GM21619 (cell line): ENCODE results near the gene SMC6.
A peak's percentile ranks its signal among the peaks of the same experiment; 100 is the strongest.

Experiments
- ATAC-seq: cut with Tn5 transposase; IDR thresholded peaks from one replicate; pipeline ENCODE4 v1.9.1; 2021; ENCODE audit not compliant: unreplicated experiment

SMC6 gene

DNA sequence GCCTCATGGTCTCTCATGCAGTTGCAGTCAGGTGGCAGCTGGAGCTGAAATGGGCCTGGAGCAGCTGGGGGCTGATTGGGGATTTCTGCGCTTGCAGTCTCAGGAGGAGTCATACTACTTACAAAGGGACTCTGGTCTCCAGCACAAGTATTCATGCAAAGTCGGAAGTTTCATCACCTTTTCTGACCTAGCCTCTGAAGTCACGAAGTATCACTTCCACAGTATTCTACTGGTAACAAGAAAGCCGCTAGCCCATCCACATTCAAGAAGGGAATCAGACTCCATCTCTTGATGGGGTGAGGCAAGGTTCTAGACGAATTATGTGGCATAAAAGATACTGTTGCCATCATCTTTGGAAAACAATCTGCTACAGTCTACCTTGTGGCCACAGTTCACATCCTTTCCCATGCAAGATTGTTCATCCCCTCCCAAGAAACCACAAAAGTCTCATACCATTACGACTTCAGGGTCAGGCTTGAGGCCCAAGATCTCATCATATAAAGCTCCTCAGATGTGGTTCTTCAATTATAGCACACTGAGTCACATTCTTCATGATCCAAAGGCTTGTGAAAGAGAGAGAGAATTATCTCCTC lies 95.3 kb downstream of the SMC6 start:
- peak; percentile 59 for ATAC-seq

DNA sequence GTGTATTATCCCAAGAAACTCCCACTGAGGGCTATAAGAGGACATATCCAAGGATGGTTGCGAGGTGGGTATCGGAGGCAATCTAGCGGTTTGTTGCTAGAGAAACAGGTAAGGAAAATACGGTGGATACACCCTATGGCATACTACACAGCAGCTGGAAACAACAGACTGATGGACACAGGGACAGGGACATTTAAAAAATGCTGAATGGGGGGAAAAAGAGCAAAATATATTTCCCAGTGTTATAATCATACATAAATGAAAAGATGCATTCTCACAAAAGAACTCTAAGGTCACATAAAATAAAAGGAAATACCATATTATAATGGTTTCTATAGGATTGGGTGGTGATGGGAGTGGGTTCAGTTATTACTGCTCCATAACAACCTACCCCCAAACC lies 95.9 kb downstream of the SMC6 start:
- no peak for ATAC-seq

DNA sequence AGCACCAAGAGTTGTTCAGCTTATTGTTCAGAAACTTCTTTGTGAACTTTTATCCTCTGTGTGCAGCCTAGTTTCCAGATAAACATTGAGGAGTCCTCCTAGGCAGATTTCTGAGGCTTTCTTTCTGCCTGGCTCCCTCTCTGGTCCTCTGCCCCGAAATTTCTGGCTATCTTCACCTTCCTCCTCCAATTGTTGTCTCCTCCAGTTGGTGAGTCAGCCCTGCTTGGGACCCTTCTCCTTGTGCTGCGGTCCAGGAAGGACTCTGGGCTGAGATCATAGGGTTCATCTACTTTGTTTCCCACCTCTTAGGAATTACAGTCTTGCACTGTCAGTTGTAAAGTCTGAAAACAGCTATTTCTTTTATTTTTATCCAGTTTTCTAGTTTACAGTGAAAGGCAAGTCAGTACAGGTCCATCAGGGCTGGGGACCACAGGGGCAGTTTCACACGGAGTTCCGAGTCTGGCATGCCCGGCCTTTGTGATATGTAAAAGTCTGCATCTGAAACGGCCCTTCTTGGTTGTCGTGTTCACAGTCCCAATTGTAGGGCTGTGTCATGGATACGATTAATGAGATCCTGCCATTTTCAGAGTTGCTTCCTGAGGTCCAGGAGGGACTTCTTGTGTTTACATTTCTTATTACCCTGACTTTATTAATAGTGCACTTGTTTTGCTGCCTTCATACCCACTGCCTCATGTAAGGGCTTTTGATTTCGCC lies 100.8 kb downstream of the SMC6 start:
- ATAC-seq, result no peak

DNA sequence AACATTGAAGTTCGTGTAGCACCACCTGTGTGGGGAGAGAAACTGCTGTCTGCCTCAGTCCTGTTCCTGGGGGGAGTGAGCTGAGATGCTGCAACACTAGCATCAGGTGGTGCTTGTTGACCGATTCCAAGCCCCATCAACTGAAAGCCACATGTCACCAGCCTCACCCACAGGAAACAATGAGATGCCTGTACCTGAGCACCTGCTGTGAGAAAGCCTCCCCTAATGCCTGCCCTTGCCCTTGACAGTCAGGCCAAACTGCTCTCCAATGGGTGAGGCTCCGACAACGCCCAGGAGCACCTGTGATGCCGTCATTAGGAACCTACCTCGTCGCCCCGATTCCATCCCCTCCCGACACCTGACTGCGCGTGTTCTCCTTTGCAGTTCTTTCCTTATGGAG lies 104.6 kb downstream of the SMC6 start:
- no peak for ATAC-seq

DNA sequence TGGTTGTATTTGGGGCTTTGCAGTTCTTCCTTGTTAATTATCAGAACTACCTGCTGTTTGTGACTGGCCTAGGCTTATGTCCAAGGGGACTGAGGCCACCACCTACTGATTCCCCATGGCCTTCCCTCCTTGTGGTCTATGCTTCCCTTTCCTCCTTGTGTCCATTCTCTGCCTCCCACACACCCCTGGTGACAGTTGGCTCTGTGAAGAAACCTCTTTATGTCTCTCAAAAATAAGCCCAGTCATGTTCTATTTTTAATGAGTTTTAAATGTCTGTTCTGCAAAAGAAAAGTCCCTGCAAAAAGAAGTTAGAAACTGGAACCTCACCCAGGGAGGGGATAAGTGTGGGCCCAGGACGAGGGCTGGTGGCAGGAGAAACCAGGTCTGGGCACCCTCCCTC lies 105.0 kb downstream of the SMC6 start:
- no peak for ATAC-seq

DNA sequence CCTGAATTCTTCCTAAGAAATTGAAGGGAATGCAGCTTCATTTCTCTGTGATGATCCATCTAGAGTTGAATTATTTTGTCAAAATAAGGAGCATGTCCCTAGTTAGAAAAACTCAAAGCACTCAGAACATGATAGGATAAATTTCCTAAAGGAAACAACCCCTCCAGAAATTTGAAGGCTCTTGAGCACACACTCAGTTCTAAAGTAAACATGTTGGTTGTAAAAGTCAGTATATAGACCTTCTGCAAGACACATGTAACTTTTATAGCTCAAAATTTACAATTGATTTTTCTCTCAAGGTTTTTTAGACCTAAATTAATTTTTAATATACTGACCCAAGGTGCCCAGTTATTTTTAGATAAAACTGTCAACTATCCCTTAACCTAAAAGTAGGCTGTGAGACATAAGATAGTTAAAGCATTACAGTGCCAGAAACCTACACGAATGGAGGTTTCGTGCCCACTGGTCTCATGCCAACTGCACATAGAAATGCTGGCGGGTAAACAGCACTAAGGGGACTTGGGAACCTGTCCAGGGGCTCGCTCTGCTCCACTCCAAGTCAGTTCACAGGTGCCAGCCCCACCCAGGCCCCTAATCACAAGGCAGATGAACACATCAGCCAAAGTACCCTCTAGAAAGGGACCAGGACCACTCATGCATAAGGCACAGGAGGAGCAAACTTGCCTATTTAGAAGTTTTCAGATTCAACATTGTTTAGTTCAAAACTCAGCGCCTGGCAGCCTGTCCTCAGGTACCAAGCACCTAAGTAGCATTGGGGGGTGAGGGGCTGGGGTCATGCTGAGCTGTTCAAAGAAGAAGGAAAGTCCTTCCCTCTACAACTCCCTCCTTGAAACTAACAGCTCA lies 106.5 kb downstream of the SMC6 start:
- no peak for ATAC-seq

DNA sequence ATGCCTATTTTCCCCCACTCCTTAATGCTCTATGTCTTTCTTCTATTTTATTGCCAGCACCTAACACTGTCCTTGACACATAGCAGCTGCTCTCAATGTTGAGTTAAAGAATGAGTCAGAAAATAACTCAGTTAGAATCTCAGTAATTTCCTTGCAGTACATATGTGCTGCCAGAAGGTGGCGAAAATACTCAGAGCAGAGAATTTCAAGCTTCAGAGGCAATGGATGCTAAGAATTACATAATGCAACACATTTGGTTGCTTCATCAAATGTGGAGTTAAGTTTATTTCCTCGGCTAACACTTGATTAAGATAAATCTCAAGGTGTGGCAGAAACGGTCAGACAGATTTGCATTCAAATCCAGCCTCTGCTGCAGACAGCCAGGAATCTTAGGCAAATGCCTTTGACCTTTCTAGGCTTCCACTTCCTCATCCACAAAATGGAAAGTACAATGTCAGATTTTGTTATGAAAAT lies 107.5 kb downstream of the SMC6 start:
- peak; percentile 87 for ATAC-seq

DNA sequence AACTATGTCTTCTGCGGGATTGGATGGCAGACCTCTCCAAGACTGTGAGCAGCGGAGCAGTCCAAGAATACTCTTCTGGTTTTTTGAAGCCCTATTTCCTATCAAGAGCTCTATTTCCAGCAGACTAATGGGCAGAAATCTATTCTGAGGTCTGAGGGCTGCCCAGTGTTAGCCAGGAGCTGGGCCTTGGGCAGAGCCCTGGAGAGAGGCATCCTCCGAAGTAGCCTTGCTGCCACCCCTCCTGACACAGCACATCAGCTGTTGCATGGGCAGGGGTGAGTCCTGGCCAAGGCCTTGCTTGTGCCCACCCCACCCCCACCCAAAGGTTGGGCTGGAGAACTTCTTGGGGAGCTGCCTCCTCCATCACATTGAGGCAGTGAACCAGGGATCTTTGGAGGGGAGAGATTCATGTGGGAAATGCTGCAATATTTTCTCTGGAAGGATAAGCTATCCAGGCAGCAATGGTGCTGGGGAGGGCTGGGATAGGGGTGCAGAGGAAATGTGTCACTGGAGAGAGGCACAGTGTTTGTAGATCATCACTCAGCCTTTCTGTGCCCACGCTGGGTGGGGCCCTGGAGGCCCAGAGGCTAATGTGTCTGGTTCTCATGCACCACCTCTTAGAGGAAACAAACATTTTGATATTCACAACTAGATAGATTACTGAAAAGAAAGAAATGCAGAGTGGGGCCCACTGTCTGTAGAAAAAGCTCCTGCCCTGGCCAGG lies 108.5 kb downstream of the SMC6 start:
- no peak for ATAC-seq

DNA sequence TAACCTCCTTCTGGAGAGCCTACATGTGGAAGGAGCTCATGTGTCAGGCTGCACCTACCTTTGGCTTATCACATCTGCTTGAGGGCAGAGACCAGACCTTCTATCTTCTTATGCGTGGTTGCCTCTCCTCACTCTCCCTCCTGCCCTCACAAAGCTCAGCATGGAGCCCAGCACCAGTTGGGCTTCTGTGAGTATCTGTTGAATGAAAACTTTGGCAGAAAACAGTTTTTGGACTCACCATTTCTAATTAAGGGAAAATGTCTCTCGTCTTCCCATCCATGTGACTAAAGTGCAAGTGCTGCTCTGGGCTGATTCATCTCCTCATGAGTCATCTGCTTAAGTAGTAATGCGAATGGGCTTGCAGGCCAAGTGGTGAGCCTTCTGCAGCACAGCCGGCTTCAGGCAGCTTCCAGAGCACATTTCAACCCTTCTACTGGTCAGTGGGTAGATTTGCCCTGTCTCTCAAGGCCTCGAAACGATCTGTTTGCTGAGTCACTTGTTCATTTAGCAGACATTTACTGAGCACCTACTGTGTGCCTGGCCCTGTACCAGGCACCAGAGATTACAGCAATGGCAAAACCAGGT lies 110.5 kb downstream of the SMC6 start:
- no peak for ATAC-seq

DNA sequence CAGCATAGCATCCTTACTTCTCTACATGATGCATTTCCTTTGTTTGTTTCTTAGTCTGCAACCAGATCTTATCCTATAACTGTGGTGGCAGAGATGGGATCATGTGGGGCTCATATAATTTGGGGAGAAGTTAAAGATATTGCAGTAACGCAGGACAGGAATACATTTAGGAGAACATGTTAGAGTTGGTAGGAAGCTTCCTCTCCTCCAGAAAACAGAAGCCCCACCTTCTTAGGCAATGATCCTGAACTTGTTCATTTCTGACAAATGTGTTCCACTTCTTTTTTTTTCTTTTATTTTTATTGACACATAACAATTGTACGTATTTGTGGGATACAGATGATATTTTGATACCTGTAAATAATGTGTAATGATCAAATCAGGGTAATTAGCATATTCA lies 113.2 kb downstream of the SMC6 start:
- ATAC-seq, result no peak

DNA sequence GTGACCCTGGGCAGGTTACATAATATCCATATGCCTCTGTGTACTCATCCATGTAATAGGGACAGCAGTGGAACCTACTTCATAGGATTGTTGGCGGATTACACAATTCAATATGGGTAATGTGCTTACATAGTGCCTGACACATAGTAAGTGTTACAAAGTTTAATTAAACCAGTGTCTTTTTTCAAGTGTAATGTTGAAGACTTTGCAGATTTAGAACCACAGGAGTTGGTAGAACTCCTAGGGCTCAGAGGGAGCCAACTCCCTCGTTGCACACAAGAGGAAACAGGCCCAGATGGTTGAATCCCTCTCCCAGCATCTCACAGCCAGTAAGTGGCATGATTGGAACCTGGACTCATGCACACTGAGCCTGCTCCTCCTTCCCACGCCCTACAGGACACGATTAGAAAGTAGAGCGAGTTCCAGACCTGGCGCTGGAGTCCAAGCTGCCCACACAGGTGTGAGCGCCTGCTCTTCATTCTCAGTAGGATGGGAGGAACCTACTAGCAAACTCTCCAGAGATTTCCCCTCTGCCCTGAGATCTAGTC lies 115.3 kb downstream of the SMC6 start:
- no peak for ATAC-seq

DNA sequence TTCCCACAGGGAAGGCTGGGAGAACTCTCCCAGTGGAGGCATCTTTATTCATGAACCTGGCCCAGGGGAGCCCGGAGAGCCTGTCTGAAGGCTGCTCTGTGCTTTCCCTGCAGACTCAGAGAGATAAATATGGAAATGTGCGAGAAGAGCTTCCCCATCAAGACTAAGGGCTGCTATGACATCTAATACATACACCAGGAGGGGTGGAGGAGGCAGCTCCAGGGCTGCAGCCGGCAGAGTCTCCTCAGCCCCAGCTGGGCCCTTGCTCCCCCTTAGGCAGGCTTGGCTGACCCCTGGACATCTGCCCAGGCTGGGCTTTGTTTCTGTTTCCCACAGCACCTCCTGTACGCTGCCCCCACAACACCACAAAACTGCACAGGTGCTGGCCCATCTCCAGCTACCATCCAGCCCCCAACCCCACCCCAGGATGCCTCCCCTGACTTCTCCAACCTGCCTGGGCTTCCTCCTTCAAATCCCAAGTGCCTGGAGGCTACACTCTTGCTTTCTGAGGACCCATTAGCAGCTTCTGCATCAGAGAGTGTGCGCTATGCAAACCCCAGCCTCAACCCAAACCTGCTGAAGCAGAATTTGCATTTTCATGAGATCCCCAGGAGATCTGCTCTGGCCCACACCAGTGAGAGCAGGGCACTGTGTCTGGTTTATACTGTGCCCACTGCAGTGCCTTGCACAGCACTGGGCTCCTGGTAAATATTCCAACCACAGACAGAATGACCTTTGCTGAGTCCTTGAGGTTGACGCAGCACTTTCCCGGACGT lies 116.3 kb downstream of the SMC6 start:
- no peak for ATAC-seq

DNA sequence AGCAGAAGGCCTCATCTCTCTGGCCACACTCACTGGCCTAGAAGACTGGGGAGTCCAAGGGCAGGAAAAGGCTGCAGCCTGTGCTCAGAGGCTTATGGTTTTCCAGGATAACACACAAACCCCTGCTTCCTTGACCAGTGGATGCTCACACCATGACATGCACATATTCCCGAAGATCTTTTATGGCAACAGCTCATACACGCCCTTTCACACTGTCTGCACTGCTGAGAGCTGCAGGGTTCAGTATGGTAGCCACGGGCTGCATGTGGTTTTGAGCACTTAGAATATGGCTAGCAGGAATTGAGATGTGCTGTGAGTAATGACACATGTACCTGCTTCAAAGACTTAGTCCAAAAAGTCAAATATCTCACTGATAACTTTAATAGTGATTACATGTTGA lies 117.4 kb downstream of the SMC6 start:
- ATAC-seq, result no peak

DNA sequence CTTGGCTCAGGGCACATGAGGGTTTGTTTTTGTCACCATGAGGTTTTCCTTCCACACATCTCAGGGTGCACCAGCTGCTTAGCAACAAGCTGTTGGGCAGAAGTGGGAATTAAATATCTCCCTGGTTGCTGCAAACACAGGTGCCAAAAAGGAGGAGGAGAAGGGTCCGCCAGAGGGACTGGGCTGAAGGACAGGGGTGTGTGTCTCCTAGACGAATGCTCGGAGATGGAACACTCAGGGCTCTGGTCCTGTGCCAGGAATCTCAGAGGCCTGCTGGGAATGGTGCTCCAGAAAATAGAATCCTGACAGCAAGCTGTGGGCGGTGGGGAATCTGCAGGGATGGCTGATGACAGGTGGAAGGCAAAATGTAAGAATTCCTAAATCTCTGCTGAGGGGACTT lies 118.6 kb downstream of the SMC6 start:
- ATAC-seq, result no peak

DNA sequence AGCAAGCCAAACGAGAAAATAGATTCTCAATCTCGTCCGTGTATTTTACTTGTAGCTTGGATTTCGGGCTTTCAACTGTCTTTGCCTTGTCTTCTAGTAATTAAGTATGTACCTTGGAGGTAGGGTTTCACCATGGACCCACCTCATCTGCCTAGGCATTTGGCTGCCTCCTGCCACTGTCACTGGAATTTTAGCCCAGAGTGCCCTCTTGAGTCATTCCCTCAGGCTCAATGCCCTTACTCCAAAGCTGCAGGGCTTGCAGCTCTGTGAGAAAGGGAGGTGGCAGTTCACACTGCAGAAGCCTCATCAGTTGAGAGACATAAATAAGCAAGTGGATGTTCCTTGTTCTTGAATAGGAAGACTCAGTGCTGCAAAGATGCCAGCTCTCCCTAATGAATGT lies 123.5 kb downstream of the SMC6 start:
- ATAC-seq, result no peak

DNA sequence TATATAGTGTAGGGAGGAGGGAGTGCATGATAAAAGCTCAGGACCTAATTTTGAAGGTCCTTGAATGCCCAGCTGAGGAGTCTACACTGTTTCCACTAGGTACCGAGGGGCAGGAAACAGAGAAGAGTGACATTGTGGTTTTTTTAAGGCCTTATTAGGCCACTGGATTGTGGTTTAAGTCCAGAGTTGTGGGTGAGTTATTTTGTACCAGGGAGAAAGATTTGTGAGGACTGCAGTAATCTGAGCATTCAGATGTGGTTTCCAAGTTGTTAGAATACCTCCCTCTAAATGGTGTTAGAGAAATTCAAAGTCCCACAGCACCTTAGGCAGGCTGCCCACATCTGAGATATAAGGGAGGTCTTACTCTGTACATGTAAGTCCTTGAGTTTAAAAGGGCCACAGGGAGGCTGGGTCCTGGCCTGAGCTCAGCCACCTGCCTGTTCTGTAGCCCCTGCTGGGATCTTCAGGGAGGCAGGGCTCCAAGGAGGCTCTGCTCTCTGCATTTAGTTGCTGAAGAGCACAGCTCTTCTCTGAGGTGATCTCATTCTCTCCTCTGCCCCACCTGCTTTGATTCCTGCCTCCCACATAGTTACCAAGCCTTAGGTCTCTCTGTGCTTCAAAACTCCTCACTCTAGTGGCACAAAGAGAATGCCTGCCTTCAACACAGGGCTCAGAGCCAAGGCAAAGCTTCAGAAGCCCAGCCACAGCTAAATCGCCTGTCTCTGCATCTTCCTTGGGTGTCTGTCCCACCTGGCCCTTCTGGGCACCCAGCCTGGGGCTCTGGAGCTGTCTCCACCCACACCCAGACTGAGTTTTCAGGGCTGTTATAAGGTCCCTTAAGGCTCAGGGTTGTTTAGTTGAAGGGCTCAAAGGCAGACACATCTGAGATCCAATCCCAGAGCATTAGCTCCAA lies 125.0 kb downstream of the SMC6 start:
- ATAC-seq, result peak; percentile 47

DNA sequence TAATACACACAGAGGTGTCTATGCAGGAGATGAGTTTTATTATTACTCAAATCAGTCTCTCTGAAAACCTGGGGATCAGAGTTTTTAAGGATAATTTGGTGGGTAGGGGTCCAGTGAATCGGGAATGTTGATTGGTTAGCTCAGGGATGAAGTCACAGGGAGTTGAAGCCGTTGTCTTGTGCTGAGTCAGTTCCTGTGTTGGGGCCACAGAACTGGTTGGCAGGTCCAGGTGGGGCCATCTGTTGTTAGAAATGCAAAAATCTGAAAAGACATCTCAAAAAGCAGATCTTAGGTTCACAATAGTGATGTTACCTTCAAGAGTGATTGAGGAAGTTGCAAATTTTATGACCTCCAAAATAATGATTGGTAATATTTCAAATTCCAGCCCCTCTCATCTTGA lies 126.2 kb downstream of the SMC6 start:
- no peak for ATAC-seq

DNA sequence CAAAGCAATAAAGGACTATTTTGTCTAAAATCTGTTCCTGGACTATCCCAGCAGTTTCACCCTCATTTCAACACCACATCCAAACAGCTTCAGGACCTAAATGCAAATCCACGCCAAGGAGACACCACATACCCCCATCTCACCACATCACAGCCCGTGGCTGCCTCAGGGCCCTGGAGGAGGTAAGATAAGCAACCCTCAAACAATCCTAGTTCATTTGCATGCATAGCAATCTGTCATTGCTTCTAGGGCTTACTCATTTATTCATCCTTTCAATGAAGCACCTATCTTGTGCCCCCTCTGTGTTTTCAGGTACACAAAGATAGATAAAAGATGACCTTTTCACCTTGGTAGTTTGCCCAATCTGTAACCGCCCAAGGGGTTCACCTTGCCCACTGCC lies 126.6 kb downstream of the SMC6 start:
- ATAC-seq, result no peak

DNA sequence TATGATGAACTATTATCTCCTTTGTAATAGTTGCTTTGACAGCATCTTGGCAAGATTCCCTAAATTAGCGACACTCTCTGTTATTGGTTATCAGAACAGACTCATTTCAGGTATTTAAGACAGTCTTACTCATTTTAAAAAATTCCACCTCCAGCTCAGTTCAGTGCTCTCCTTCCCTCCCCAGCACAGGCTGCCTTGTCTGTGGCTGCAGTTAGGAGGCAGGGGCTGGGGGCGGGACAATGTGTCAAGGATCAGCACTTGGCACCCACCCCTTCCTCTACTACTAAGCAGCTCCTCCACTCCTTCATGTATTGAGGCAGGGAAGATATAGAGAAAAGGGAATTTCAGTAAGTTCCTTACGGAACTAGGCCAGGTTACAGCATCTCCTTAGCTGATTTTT lies 128.2 kb downstream of the SMC6 start:
- no peak for ATAC-seq
